Activated CD4-positive, alpha-beta memory T cell treated with anti-CD3 and anti-CD28 coated beads, Interleukin-2, amount 10 ng/mL, durations not matched to agents 7 days and 5 days (primary cell): ENCODE measurements around the gene IKBKE. TPM values are rescaled to one million over a fixed set of nuclear protein-coding genes. Genes with fewer than 3 reads are reported as not detected.

ENCODE experiments used
- CTCF ChIA-PET: fragments of 350-600 bp; sonication (Branson Sonifier 250); formaldehyde crosslinking; loops from one replicate; lab custom pipeline; 2021; ENCODE audit warnings: antibody characterized with exemption, inconsistent platforms; lab: Charles Lee
- POLR2A ChIA-PET: fragments of 350-600 bp; sonication (Branson Sonifier 250); formaldehyde crosslinking; loops from one replicate; lab custom pipeline; 2021; ENCODE audit warnings: antibody characterized with exemption; lab: Charles Lee
- DNase-seq: peaks from one replicate; pipeline ENCODE4 v3.0.0-alpha.2; 2020
- H3K27ac Mint-ChIP-seq: one replicate; pipeline ENCODE4 v1.8.0; 2021; ENCODE audit warnings: mild to moderate bottlenecking, mixed read lengths
- H3K27me3 Mint-ChIP-seq: one replicate; pipeline ENCODE4 v1.8.0; 2021; ENCODE audit warnings: mixed read lengths
- H3K36me3 Mint-ChIP-seq: one replicate; pipeline ENCODE4 v1.8.0; 2021; ENCODE audit warnings: low read depth, mixed read lengths
- H3K4me1 Mint-ChIP-seq: one replicate; pipeline ENCODE4 v1.8.0; 2021; ENCODE audit warnings: mixed read lengths
- H3K4me3 Mint-ChIP-seq: one replicate; pipeline ENCODE4 v1.8.0; 2021; ENCODE audit warnings: mild to moderate bottlenecking, mixed read lengths
- H3K9me3 Mint-ChIP-seq: one replicate; pipeline ENCODE4 v1.8.0; 2021; ENCODE audit warnings: mixed read lengths
- total RNA-seq, 2 experiments: library from RNA; stranded (reverse); gene quantifications; one replicate each; pipeline ENCODE4 v1.2.3, GENCODE V29; 2021

Gene IKBKE
- total RNA-seq, 2 experiments from 2014 or later = 61.8 to 63.6 TPM

DNA sequence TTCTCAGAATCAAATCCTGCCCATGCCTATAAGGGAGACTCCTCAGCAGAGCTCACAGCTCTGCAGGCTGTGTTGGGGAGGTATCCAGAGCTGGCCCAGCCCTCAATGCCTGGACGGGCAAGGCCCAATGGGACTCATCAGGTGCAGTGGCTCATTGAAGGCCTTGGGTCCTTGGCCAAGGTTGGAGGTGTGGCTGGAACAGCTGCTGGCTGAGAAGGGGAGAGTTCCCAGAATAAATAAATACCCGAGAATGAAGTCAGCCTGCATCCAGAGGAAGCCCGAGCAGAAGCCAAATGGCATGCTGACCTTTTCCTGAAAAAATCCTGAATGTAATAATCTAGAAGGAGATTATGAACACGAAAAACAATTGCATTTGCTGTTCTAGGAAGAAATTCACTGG is 25.2 kb upstream of the IKBKE start:
- CTCF ChIA-PET = interaction anchor here (1.3 to 1.8 kb wide), 2 partner anchors 12 to 17 kb away, joined by 3 to 7 read pairs; no protein-coding TSS in a partner anchor
- Mint-ChIP-seq H3K36me3 (peaks cover 45% of the 10 kb centered on the region), H3K4me3 (no peak overlapping the region), H3K27me3 (no peaks in the 10 kb centered on the region), H3K27ac (no peak overlapping the region), H3K4me1 (peaks cover 4% of the 10 kb centered on the region), H3K9me3 (no peaks in the 10 kb centered on the region)
- DNase-seq = no peak
- POLR2A ChIA-PET = interaction anchor here (1.4 kb wide), 1 partner anchor 18 kb away, joined by 5 read pairs; no protein-coding TSS in a partner anchor

DNA sequence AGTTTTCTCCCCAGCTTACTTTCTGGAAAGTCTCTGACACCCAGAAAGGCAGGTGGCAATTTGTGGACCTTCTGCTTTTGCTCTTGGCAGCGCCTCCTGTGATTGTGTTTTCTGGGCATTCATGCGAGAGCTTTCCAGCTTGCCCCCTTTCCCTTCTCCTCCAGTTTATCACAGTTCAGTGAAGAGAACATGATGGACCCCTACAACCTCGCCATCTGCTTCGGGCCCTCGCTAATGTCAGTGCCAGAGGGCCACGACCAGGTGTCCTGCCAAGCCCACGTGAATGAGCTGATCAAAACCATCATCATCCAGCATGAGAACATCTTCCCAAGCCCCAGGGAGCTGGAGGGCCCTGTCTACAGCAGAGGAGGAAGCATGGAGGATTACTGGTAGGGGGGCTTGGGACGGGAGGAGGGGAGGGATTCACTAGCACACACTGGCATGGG is 24.3 kb upstream of the IKBKE start:
- Mint-ChIP-seq H3K27ac (no peak overlapping the region), H3K9me3 (no peaks in the 10 kb centered on the region), H3K36me3 (peaks cover 49% of the 10 kb centered on the region), H3K4me3 (no peak overlapping the region), H3K27me3 (no peaks in the 10 kb centered on the region), H3K4me1 (peaks cover 4% of the 10 kb centered on the region)
- DNase-seq = no peak
- ChIA-PET CTCF (interaction anchor here (1.3 to 1.8 kb wide), 2 partner anchors 11 to 16 kb away, joined by 3 to 7 read pairs; no protein-coding TSS in a partner anchor), POLR2A (interaction anchor here (1.4 kb wide), 1 partner anchor 19 kb away, joined by 5 read pairs; no protein-coding TSS in a partner anchor)

DNA sequence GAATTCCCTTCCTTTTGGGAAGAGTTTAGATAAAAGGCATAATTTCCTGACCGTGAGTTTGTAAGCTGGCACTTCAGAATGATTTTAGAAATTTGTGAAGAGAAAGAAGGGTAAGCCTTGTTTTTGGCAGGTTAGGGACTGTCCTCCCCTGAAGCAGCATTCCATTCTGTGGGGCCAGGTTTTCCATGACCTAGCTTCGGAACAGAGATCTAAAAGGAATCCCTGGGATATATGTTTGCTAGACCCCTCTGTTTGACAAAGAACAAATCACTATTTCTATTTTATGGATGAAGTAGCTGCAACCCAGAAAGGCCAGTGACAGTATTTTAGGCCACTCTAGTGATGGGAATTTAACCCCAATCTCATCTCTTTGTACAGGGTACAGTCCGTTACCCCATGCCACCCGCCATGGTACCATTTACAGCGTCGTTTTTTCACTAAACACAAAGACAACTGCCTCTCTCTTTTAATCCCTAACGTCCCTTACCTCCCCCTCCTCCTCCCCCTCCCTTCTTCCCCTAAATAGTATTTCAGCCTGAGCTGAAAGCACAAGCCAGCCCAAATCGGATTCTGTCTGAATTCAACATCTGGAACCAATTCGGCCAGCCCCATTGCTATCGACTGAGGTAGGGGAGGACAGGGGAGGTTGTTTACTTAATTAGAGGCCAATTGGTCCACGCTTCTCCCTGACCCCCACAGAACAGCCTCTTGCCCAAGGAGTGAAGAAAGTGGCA is 23.4 kb upstream of the IKBKE start:
- CTCF ChIA-PET = interaction anchor here (1.3 kb wide), 2 partner anchors 10 to 15 kb away, joined by 3 to 6 read pairs; no protein-coding TSS in a partner anchor
- H3K27me3 Mint-ChIP-seq = no peaks in the 10 kb centered on the region
- H3K4me1 Mint-ChIP-seq = peaks cover 4% of the 10 kb centered on the region
- H3K36me3 Mint-ChIP-seq = peaks cover 56% of the 10 kb centered on the region
- no peak for DNase-seq
- no peak overlapping the region for H3K27ac Mint-ChIP-seq
- POLR2A ChIA-PET = interaction anchor here (1.4 kb wide), 1 partner anchor 20 kb away, joined by 5 read pairs; no protein-coding TSS in a partner anchor
- no peak overlapping the region for H3K4me3 Mint-ChIP-seq
- no peaks in the 10 kb centered on the region for H3K9me3 Mint-ChIP-seq

DNA sequence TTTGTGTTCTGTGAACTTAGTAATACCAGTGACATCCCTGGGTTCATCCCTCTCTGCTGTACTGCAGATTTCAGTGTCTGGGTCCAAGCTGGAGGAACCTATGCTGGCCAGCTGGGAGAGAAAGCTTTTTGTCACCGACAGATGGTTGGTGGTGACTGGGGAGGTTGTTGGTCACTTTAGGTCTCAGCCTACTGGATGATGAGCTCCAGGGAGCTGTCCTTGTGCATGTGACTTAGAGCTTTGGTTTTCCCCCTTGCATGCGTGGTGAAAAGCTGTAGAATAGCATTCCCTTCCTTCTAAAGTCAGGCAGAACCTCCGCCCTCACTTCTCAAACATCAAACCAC is 22.9 kb upstream of the IKBKE start:
- CTCF ChIA-PET = interaction anchor here (1.3 kb wide), 1 partner anchor 15 kb away, joined by 6 read pairs; no protein-coding TSS in a partner anchor
- Mint-ChIP-seq H3K27ac (no peak overlapping the region), H3K36me3 (peaks cover 55% of the 10 kb centered on the region)

DNA sequence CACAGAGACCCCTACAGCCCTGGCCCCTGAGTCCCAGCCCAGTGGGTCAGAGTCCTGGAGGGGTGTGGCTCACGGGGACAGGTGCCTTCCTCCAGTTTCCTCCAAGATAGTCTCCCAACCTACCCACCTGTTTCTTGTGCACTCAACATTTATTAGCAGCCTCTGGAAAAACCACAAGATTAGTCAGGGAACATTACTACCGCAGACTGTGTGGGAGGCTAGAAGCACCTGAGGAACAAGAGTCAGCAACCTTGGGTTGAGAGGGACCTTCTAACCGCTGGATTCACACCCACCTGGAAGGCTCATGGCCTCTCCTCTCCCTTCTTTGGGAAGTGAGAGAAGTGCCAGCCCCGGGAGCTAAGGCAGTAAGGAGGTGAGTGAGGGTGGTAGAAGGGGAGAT is 22.5 kb upstream of the IKBKE start:
- ChIA-PET CTCF (interaction anchor here (1.3 kb wide), 1 partner anchor 14 kb away, joined by 6 read pairs; no protein-coding TSS in a partner anchor), POLR2A (no interaction called here)
- Mint-ChIP-seq H3K4me1 (peaks cover 1% of the 10 kb centered on the region), H3K4me3 (no peak overlapping the region), H3K36me3 (peaks cover 55% of the 10 kb centered on the region), H3K27ac (no peak overlapping the region), H3K27me3 (no peaks in the 10 kb centered on the region), H3K9me3 (no peaks in the 10 kb centered on the region)
- no peak for DNase-seq

More for the DNA sequence above, 22.9 kb upstream of the IKBKE start:
- Mint-ChIP-seq H3K4me1 (peaks cover 1% of the 10 kb centered on the region), H3K27me3 (no peaks in the 10 kb centered on the region), H3K9me3 (no peaks in the 10 kb centered on the region), H3K4me3 (no peak overlapping the region)
- no peak for DNase-seq
- POLR2A ChIA-PET = no interaction called here

DNA sequence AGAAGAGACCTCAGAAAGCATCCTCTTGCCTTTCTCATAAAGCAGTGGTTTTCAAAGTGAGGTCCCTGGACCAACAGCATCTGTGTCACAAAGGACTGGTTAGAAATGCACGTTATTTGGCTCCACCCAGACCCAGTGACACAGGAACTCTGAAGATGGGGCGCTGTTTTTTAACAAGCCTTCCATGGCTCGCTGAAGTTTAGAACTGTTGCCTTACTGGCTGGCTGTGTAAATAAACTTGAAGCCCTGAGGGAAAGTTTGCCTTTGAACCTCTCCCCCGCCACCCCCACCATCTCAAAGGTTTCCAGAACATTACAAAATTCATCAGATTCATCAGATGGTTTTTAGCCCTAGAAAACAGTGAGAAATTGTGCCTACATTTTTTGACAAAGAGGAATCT is 21.8 kb upstream of the IKBKE start:
- no peak overlapping the region for H3K4me3 Mint-ChIP-seq
- H3K27ac Mint-ChIP-seq = no peak overlapping the region
- H3K9me3 Mint-ChIP-seq = no peaks in the 10 kb centered on the region
- CTCF ChIA-PET = no interaction called here
- POLR2A ChIA-PET = no interaction called here
- peaks cover 1% of the 10 kb centered on the region for H3K4me1 Mint-ChIP-seq
- H3K36me3 Mint-ChIP-seq = peaks cover 55% of the 10 kb centered on the region
- H3K27me3 Mint-ChIP-seq = no peaks in the 10 kb centered on the region
- DNase-seq = no peak

DNA sequence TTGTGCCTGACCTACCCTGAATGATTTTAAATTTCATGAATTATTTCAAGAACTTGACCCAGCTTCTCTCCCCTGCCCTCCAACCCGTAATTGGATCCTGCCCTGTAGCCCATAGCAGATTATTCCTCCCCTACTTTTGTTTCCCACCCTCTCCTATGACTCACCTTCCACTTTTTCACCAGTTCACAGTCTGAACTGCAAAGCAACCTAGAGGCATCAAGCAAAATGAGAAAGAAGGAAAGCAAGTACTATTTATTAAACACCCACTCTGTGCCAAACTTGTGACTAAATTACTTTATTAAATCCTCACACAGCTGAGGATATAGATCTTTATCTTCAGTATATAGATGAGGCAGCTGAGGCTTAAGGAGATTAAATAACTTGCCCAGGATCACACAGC is 20.7 kb upstream of the IKBKE start:
- DNase-seq = no peak

DNA sequence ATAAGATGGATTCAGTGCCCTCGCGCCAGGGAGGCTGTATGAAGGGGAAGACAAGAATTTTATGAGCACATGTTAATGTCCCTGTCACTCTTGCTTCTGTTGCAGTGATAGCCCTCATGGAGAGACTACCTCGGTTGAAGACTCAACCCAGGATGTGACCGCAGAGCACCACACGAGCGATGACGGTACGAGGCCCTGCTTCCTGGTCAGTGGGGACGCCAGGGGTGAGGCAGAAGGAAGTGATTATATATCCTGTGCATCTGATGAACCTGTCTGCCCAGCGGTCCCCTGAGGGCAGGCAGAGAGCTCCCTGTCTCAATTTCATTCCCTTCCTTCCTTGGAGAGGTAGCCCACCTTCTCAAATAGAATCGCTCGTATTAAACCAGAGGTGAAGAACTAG is 20.0 kb upstream of the IKBKE start:
- DNase-seq = no peak
- Mint-ChIP-seq H3K4me3 (no peak overlapping the region), H3K9me3 (no peaks in the 10 kb centered on the region), H3K27me3 (no peaks in the 10 kb centered on the region), H3K27ac (no peak overlapping the region), H3K36me3 (peaks cover 61% of the 10 kb centered on the region), H3K4me1 (peaks cover 2% of the 10 kb centered on the region)
- CTCF ChIA-PET = interaction anchor here (0.6 to 2.2 kb wide), 2 partner anchors 12 to 240 kb away, joined by 3 to 9 read pairs; no protein-coding TSS in a partner anchor
- POLR2A ChIA-PET = no interaction called here

More for the DNA sequence above, 20.7 kb upstream of the IKBKE start:
- H3K27ac Mint-ChIP-seq = no peak overlapping the region
- H3K9me3 Mint-ChIP-seq = no peaks in the 10 kb centered on the region
- H3K4me3 Mint-ChIP-seq = no peak overlapping the region
- H3K27me3 Mint-ChIP-seq = no peaks in the 10 kb centered on the region
- CTCF ChIA-PET = interaction anchor here (2.2 kb wide), 1 partner anchor 12 kb away, joined by 9 read pairs; no protein-coding TSS in a partner anchor
- H3K36me3 Mint-ChIP-seq = peaks cover 54% of the 10 kb centered on the region
- POLR2A ChIA-PET = no interaction called here
- H3K4me1 Mint-ChIP-seq = peaks cover 1% of the 10 kb centered on the region

DNA sequence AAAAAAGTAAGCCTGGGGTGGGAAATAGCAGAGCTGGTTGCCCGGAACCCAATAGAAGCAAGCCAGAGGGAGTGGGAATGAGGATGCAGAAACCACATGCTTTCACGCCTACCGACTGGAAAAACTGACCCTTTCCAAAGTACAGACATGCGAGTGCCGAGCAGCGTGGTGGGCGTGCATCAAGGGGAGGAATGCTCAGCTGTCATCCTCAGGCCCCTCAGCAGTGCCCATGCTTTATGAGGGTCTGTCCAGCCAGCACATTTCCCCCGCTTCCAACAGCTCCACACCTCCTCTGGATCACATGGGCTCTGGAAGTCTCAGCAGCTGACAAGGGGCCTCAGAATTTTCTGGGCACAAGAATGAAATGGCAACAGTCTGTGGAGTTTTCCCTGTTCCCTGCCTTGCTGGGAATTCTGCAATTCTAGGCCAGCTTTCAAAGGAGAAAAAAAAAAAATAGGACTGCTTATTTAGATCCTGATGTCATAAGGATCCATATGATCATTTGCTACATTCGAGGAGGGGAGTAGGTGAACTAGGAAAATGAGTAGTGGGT is 19.1 kb upstream of the IKBKE start:
- Mint-ChIP-seq H3K4me3 (no peak overlapping the region), H3K27ac (no peak overlapping the region), H3K4me1 (peaks cover 9% of the 10 kb centered on the region), H3K27me3 (no peaks in the 10 kb centered on the region), H3K36me3 (peaks cover 64% of the 10 kb centered on the region), H3K9me3 (no peaks in the 10 kb centered on the region)
- CTCF ChIA-PET = interaction anchor here (0.6 to 2.2 kb wide), 2 partner anchors 11 to 241 kb away, joined by 3 to 9 read pairs; no protein-coding TSS in a partner anchor
- POLR2A ChIA-PET = no interaction called here
- DNase-seq = no peak

DNA sequence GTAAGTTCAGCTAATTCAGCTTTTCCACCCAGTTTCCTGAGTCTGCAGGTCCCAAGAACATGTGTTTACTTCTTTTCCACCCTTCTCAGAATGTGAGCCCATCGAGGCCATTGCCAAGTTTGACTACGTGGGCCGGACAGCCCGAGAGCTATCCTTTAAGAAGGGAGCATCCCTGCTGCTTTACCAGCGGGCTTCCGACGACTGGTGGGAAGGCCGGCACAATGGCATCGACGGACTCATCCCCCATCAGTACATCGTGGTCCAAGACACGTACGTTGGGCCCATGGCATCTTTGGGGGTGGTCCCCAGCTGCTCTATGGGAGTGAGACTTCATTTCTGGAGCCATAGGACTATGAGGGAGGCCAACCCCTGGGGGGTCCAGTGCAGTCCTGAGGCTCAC is 17.2 kb upstream of the IKBKE start:
- Mint-ChIP-seq H3K27me3 (no peaks in the 10 kb centered on the region), H3K36me3 (peaks cover 68% of the 10 kb centered on the region), H3K27ac (no peak overlapping the region), H3K4me3 (no peak overlapping the region), H3K9me3 (no peaks in the 10 kb centered on the region), H3K4me1 (peaks cover 26% of the 10 kb centered on the region)
- ChIA-PET POLR2A (no interaction called here), CTCF (no interaction called here)
- DNase-seq = no peak

DNA sequence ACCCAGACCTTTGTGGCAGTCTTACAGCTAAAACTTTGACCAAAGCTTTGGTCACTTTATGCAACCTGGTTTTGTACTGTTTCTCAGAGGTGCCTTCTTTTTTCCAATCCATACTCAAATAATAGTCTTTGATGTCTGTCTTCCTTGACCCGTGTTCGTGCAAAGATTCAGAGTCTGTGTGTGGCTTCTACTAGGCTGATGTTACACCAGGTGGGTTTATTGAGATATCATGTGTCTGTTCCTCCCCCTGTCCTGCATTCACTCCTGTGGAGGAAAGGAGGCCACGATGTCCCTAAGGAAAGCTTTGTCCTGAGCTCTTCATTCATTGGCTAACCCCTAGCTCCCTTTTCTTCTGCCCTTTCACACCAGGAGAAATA is 15.0 kb upstream of the IKBKE start:
- H3K27me3 Mint-ChIP-seq = no peaks in the 10 kb centered on the region
- H3K4me3 Mint-ChIP-seq = no peak overlapping the region
- H3K36me3 Mint-ChIP-seq = peaks cover 64% of the 10 kb centered on the region
- H3K4me1 Mint-ChIP-seq = peaks cover 26% of the 10 kb centered on the region
- H3K27ac Mint-ChIP-seq = no peak overlapping the region
- no peaks in the 10 kb centered on the region for H3K9me3 Mint-ChIP-seq
- no peak for DNase-seq
- ChIA-PET CTCF (no interaction called here), POLR2A (no interaction called here)

DNA sequence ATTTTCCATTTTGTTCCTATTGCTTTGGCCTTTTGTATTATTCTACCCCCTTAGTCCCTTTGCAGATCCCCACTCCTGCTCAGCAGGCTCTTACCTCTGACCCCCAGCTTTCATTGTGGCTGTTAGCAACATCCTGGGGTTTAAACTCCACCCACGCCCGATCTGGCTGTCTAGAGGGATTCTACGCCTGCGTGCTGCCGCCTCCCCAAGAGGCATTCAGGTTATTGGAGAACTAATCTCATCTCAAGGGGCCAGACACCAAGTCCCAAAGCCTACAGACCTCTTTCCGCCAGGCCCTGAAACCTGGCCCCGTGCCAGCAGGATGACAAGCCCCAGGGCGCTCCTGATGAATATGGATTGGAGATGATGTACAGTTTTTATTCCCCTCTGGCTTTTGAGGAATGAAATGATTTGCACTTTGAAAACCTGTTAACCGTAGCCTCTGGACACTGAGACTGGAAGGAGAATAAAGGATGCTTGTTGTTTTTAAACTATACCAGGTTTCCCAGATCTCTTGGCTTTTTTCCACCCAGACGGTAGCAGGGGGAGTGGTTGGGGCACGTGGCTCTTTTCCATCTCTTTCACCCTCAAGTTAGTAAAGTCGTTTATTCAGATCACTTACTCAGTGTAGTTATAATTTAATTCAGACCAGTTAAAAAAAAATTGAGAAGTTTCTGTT is 14.5 kb upstream of the IKBKE start:
- Mint-ChIP-seq H3K27ac (peak overlapping the region; percentile 19), H3K36me3 (peaks cover 59% of the 10 kb centered on the region)
- POLR2A ChIA-PET = no interaction called here

More for the DNA sequence above, 14.5 kb upstream of the IKBKE start:
- H3K4me3 Mint-ChIP-seq = no peak overlapping the region
- no peaks in the 10 kb centered on the region for H3K27me3 Mint-ChIP-seq
- DNase-seq = no peak
- CTCF ChIA-PET = no interaction called here
- H3K4me1 Mint-ChIP-seq = peaks cover 26% of the 10 kb centered on the region
- no peaks in the 10 kb centered on the region for H3K9me3 Mint-ChIP-seq
